GM18517 (cell line): ENCODE results near the gene CCN2.
"Not testable (repeated sequence)": the region's sequence is repeated elsewhere in the genome, so short reads cannot be mapped to it uniquely, and the experiment has no call there.

Experiments used
- ATAC-seq: cut with Tn5 transposase; IDR thresholded peaks from one replicate; pipeline ENCODE4 v1.9.1; 2021; ENCODE audit warnings: mild to moderate bottlenecking, moderate library complexity; ENCODE audit not compliant: unreplicated experiment

CCN2 gene

GRCh38 chr6:131946404-131946991, 4.7 kb downstream of the CCN2 start:
- ATAC-seq = no peak

GRCh38 chr6:131945971-131946370, 5.2 kb downstream of the CCN2 start:
- no peak for ATAC-seq

- ATAC-seq = no peak
These were observed 13.2 kb downstream of the CCN2 start for GRCh38 chr6:131937703-131938631.

DNA sequence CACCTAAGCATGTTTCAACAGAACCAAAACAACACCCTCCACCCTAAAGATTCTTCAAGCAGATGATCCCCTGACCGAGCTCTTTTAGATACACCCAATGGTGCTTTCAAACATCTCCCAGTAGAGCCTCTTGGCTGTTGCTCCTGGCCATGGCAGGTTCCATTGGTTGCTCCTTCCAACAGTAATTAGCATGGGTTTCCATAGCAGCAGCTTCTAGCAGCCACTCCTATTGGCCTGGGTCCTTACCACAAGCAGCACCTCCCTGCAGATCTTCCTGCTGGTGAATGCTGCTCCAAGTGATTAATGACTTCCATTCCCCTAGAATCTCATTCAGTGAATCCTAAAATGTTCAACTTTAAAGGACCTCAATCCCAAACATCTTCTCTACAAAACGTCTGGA, 13.9 kb downstream of the CCN2 start:
- ATAC-seq = no peak

DNA sequence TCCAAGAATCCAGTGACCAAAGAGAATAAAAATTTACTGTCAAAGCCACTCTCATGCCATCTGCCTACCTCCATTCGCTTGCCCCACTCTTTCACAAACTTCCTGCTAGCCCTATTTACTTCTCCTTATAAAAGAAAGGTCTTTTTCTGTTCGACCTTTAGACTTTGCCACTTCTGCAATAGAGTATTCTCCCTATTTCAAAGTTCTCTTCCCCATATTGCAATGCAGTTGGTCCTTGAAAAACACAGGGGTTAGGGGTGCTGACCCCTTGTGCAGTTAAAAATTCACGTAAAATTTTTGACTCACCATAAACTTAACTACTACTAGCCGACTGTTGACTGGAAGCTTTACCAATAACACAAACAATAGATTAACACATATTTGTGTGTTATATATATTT, 15.0 kb downstream of the CCN2 start:
- ATAC-seq = no peak

DNA sequence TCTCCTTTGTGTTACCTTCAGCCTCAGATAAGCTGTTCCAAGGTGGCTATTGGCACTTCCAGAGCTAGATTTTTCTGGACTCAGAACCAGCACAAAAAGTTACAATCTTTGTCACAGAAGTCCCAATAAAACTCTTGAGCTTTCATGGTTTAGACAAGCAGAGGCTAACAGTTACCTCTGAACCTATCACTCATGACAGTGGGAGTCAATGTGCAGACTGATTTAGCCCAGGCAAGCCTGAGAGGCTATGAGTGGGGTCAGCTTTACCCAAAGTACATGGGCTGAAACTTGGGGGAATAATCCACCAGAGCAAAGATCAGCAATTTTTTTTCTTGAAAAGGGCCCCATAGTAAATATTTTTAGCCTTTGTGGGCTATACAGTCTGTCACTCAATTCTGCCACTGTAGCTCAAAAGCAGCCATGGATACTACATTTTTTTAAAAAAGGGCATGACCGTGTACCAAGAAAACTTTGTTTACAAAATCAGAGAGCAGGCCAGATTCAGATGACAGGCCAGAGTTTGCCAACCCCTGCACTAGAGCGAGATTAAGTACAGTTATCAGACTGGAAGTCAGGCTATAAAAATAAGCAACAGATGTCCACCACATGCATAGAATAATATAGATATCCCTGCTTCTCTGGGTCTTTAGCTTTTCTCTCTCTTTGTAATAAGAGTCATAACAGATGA, 20.0 kb downstream of the CCN2 start:
- no peak for ATAC-seq

DNA sequence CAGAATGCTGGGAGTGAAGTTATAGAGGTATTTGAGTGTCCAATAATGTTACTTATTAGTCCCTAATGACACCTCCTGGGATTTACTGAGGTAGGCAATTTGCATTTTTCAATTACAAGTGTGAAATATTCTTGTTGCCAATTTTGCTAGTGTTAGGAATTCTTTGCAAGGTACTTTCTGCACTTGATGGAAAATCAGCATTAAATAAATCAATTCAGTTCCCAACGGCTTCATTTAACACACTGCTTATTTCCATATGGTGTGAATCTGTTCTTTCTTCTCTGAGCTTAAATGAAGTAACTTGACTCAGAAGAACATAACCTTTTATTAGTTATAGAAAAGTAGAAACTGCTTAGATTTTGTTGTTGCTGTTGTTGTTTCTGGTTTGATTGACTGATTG, 21.2 kb downstream of the CCN2 start:
- ATAC-seq = no peak

DNA sequence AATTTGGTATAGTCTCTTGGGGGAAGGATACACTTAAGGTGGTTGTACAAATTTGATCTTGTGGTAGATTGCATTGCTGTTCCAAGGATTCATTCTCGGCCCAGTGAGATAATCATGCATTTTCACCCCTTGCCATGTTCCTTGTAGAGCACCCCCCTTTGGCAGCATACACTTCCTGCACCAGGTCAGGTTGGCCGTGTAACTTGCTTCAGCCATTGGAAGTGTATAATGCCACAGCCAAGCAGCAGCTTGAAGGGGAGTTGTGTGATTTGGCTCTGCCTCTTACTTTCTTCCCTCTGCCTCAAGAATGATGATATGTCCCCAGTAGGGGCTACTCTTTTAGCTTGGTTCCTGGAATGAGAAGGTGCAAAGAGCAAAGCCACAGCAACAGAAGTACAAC, 21.9 kb downstream of the CCN2 start:
- no peak for ATAC-seq

- ATAC-seq = no peak
These were observed 26.2 kb downstream of the CCN2 start for GRCh38 chr6:131924881-131925474.

GRCh38 chr6:131923356-131923755, 27.8 kb downstream of the CCN2 start:
- ATAC-seq = no peak

GRCh38 chr6:131920656-131921055, 30.5 kb downstream of the CCN2 start:
- no peak for ATAC-seq

GRCh38 chr6:131918650-131919355, 32.4 kb downstream of the CCN2 start:
- no peak for ATAC-seq

DNA sequence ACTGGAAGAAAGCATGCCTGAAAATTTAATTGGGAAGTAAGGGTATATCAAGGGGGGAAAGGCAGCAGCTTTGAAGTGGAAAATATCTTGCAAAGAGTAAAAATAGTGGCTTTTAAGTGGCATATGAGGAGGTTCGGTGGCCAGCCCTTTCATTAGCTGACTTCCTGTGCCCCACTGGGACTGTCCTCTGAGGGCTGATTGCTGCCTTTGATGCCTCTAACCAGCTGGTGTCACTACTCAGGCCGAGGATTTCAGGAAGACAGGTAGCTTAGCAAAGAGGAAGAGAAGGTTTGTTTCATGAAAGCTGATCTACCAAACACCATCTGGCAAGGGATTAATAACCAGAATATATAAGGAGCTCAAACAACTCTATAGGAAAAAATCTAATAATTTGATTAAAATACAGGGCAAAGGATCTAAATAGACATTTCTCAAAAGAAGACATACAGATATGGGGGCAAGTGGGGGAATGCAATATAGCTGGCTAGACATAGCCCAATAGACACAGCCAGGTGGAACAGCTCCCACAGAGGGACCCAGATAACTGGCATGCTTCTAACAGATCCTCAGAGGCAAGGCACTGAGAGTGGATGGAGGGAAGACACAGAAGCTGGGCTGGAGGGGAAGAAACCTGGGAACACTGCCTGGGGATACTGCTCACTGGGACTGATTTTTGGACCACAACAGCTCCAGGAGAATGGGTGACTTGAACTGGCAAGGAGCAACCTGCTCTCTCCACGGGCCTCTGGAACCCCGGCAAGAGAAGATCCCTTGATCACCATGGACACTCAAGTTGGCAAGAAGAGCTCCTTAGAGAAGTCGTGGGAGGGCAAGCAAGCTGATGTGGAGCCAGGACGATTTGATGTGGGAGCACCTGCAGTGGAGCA, 33.2 kb downstream of the CCN2 start:
- ATAC-seq = no peak

- ATAC-seq = no peak
These were observed 33.9 kb downstream of the CCN2 start for GRCh38 chr6:131917318-131917717.

DNA sequence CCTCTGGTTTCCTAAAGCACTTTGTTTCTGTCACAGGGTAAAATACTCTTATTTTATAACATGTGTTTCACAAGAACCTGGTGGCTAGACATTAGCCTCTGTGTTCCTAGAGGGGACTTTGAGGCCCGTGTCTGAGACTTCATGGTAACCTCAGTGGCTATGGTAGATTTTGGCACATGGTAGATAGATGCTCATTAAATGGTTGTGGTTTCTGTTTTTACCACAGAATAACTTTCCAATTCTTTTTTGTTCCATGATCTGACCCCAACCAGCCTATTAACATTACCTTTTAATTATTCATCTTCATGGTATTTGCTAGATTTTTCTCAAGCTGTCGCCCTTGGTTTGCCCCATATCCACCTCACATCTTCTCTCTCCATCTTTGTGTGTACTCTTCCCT, 34.3 kb downstream of the CCN2 start:
- no peak for ATAC-seq

GRCh38 chr6:131916091-131916796, 34.9 kb downstream of the CCN2 start:
- not testable (repeated sequence) for ATAC-seq

DNA sequence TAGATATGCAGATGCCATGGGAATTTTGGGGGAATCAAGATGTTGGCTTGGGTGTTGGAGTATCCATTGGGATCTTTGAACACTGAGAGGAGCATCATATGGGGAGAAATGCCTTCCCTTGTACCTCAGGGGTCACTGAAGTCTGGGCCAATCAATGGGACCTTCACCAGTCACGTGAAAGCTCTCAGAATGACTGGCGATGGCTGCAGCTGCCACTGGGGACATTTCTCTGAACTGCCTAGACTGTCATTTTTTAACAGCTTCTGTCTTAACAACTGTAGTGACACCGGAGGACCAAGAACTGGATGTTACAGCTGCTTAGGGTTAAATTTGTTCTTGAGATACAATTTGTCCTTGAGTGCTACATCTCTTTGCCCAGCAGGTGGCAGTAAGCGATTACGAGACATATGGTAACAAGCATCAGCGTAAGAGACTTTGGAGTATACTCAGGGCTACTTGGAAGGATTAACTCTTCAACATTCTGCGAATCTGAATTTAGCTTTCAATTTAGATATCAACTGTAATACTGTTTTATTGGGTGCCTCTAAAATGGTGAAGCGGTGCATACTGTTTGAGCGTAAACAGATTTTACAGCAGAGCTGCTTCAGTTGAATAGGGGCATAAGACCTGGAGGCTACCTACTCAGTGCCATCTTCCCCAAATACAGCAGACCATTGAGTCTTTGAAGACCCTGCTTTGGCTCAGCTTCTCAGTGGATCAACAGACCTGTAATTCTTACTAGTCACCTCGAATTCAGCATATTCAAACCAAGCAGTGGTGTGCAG, 36.0 kb downstream of the CCN2 start:
- ATAC-seq = peak; percentile 83

DNA sequence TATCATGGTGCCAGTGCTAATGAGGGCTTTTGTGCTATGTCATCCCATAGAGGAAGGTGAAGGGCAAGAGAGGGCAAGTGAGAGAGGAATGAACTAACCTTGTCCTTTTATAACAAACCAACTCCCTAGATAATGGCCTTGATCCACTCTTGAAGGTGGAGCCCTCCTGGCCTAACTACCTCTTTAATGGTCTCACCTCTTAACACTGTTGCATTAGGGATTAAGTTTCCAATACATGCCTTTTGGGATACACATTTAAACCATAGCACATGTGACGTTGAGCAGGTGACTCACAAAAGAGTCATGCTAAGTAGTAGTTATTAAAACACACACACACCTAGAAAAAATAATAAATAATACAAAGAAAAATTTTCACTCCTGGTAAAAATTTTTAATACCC, 36.9 kb downstream of the CCN2 start:
- no peak for ATAC-seq
